Measurements from ENCODE around the gene VGLL4.

VGLL4 gene

GRCh38 chr3:11602886-11603527 lies 40.7 kb downstream of the VGLL4 start:
- TF ChIP-seq TOX (CRISPR knock-in tag; IDR thresholded peaks at IDR 0.05; ENCODE audit: borderline replicate concordance) = no peak
- no peak for TF ChIP-seq ARNTL (CRISPR knock-in tag; IDR thresholded peaks at IDR 0.05; ENCODE audit: borderline replicate concordance, low read depth)
- no peak for TF ChIP-seq ISL1 (CRISPR knock-in tag; IDR thresholded peaks at IDR 0.05)
- no peak for TF ChIP-seq GLIS3 (CRISPR knock-in tag; IDR thresholded peaks at IDR 0.05)
- no peak for TF ChIP-seq ZNF8 (CRISPR knock-in tag; IDR thresholded peaks at IDR 0.05)
- TF ChIP-seq, protein P1, sequence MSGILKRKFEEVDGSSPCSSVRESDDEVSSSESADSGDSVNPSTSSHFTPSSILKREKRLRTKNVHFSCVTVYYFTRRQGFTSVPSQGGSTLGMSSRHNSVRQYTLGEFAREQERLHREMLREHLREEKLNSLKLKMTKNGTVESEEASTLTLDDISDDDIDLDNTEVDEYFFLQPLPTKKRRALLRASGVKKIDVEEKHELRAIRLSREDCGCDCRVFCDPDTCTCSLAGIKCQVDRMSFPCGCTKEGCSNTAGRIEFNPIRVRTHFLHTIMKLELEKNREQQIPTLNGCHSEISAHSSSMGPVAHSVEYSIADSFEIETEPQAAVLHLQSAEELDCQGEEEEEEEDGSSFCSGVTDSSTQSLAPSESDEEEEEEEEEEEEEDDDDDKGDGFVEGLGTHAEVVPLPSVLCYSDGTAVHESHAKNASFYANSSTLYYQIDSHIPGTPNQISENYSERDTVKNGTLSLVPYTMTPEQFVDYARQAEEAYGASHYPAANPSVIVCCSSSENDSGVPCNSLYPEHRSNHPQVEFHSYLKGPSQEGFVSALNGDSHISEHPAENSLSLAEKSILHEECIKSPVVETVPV (CRISPR knock-in tag; IDR thresholded peaks at IDR 0.05) = no peak
- TF ChIP-seq CSDC2 (CRISPR knock-in tag; IDR thresholded peaks at IDR 0.05) = no peak
- no peak for TF ChIP-seq ZFP30 (CRISPR knock-in tag; IDR thresholded peaks at IDR 0.05)
- TF ChIP-seq RARB (CRISPR knock-in tag; IDR thresholded peaks at IDR 0.05) = no peak
- no peak for TF ChIP-seq TCF4 (CRISPR knock-in tag; IDR thresholded peaks at IDR 0.05; ENCODE audit: borderline replicate concordance)
- TF ChIP-seq ZFP3 (CRISPR knock-in tag; IDR thresholded peaks at IDR 0.05) = no peak
- TF ChIP-seq, protein P2, sequence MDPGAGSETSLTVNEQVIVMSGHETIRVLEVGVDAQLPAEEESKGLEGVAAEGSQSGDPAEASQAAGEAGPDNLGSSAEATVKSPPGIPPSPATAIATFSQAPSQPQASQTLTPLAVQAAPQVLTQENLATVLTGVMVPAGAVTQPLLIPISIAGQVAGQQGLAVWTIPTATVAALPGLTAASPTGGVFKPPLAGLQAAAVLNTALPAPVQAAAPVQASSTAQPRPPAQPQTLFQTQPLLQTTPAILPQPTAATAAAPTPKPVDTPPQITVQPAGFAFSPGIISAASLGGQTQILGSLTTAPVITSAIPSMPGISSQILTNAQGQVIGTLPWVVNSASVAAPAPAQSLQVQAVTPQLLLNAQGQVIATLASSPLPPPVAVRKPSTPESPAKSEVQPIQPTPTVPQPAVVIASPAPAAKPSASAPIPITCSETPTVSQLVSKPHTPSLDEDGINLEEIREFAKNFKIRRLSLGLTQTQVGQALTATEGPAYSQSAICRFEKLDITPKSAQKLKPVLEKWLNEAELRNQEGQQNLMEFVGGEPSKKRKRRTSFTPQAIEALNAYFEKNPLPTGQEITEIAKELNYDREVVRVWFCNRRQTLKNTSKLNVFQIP (CRISPR knock-in tag; IDR thresholded peaks at IDR 0.05; ENCODE audit: borderline replicate concordance, low read depth) = no peak
- no peak for TF ChIP-seq ESRRG (CRISPR knock-in tag; IDR thresholded peaks at IDR 0.05)
- TF ChIP-seq OSR1 (CRISPR knock-in tag; IDR thresholded peaks at IDR 0.05) = no peak
- no peak for TF ChIP-seq ZNF565 (CRISPR knock-in tag; conservative IDR thresholded peaks at IDR 0.05; ENCODE audit: low read depth)
- TF ChIP-seq, protein P3, sequence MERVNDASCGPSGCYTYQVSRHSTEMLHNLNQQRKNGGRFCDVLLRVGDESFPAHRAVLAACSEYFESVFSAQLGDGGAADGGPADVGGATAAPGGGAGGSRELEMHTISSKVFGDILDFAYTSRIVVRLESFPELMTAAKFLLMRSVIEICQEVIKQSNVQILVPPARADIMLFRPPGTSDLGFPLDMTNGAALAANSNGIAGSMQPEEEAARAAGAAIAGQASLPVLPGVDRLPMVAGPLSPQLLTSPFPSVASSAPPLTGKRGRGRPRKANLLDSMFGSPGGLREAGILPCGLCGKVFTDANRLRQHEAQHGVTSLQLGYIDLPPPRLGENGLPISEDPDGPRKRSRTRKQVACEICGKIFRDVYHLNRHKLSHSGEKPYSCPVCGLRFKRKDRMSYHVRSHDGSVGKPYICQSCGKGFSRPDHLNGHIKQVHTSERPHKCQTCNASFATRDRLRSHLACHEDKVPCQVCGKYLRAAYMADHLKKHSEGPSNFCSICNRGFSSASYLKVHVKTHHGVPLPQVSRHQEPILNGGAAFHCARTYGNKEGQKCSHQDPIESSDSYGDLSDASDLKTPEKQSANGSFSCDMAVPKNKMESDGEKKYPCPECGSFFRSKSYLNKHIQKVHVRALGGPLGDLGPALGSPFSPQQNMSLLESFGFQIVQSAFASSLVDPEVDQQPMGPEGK (CRISPR knock-in tag; IDR thresholded peaks at IDR 0.05; ENCODE audit: borderline replicate concordance) = no peak
- TF ChIP-seq ZC3H10 (CRISPR knock-in tag; IDR thresholded peaks at IDR 0.05) = no peak
- TF ChIP-seq BACH2 (CRISPR knock-in tag; IDR thresholded peaks at IDR 0.05; ENCODE audit: borderline replicate concordance) = no peak
- TF ChIP-seq, protein P4, sequence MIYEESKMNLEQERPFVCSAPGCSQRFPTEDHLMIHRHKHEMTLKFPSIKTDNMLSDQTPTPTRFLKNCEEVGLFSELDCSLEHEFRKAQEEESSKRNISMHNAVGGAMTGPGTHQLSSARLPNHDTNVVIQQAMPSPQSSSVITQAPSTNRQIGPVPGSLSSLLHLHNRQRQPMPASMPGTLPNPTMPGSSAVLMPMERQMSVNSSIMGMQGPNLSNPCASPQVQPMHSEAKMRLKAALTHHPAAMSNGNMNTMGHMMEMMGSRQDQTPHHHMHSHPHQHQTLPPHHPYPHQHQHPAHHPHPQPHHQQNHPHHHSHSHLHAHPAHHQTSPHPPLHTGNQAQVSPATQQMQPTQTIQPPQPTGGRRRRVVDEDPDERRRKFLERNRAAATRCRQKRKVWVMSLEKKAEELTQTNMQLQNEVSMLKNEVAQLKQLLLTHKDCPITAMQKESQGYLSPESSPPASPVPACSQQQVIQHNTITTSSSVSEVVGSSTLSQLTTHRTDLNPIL (CRISPR knock-in tag; IDR thresholded peaks at IDR 0.05; ENCODE audit: low read depth) = no peak
- no peak for TF ChIP-seq PPARA (CRISPR knock-in tag; IDR thresholded peaks at IDR 0.05; ENCODE audit: borderline replicate concordance)
- no peak for ATAC-seq

DNA sequence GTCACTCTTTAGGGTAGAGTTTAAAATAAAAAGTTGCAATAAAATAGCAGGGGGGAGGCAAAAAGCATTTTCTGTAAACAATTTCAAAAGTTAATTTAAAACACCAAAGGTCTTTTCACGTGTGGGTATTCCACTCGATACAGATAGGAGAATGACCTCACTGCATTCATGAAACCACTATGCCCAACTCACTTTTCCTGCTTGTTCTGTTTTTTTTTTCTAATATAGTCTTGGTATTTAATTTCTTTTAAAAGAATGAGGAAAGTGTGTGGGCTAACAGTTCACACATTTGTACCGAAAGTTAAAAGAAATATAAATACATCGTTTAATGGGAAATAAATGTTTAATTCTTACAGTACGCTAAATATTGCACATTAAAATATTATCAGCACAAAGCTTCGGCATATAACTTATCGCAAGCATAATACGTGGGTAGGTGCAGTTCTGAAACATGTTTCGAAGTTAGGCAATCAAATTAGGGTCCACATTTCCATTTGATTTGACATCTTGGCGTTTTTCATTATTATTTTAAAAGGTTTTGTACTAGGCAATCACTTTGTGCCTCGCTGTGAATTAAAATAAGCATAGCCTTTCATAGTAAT lies 41.4 kb downstream of the VGLL4 start:
- TF ChIP-seq ZC3H10 (CRISPR knock-in tag; IDR thresholded peaks at IDR 0.05) (no peak), RARB (CRISPR knock-in tag; IDR thresholded peaks at IDR 0.05) (no peak)
- no peak for ATAC-seq

GRCh38 chr3:11601446-11602238 lies 42.1 kb downstream of the VGLL4 start:
- no peak for ATAC-seq
- TF ChIP-seq, protein P4 (CRISPR knock-in tag; IDR thresholded peaks at IDR 0.05; ENCODE audit: low read depth) = no peak
- TF ChIP-seq, protein P2 (CRISPR knock-in tag; IDR thresholded peaks at IDR 0.05; ENCODE audit: borderline replicate concordance, low read depth) = no peak
- TF ChIP-seq, protein P3 (CRISPR knock-in tag; IDR thresholded peaks at IDR 0.05; ENCODE audit: borderline replicate concordance) = no peak
- TF ChIP-seq CSDC2 (CRISPR knock-in tag; IDR thresholded peaks at IDR 0.05) (no peak), TOX (CRISPR knock-in tag; IDR thresholded peaks at IDR 0.05; ENCODE audit: borderline replicate concordance) (no peak), ZFP3 (CRISPR knock-in tag; IDR thresholded peaks at IDR 0.05) (no peak), ISL1 (CRISPR knock-in tag; IDR thresholded peaks at IDR 0.05) (no peak), GLIS3 (CRISPR knock-in tag; IDR thresholded peaks at IDR 0.05) (no peak), ZNF70 (CRISPR knock-in tag; IDR thresholded peaks at IDR 0.05) (no peak)
- TF ChIP-seq, protein P1 (CRISPR knock-in tag; IDR thresholded peaks at IDR 0.05) = no peak

Data from SK-N-SH treated with all-trans-retinoic acid at 6 μM for 48 hours (cell line).